Hypothalamus (tissue), 51 donors: ENCODE data around the gene MUS81.

Source experiments
- DNase-seq, 51 donors: peaks; one replicate each; lab custom pipeline; 2025; lab: John Stamatoyannopoulos, UW

Gene MUS81

DNA sequence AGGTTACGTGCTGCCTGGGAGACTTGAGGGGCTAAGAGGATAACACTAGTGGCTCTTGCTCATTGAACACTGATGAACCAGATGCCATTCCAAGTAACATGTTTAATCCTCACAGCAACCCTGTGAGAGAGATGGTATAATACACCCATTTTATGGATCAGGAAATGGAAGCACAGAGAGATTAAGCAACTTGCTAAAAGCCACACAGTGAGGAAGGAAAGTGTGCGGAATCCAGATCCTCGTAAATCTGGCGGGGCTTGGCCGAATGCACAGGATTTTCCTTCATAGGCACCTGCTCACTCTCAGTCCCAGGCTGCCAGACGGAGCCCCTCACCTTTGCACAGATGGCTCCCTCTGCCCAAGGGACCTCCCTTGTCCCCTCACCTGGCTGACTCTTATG is 47.6 kb downstream of the MUS81 start:
- no peak for DNase-seq

DNA sequence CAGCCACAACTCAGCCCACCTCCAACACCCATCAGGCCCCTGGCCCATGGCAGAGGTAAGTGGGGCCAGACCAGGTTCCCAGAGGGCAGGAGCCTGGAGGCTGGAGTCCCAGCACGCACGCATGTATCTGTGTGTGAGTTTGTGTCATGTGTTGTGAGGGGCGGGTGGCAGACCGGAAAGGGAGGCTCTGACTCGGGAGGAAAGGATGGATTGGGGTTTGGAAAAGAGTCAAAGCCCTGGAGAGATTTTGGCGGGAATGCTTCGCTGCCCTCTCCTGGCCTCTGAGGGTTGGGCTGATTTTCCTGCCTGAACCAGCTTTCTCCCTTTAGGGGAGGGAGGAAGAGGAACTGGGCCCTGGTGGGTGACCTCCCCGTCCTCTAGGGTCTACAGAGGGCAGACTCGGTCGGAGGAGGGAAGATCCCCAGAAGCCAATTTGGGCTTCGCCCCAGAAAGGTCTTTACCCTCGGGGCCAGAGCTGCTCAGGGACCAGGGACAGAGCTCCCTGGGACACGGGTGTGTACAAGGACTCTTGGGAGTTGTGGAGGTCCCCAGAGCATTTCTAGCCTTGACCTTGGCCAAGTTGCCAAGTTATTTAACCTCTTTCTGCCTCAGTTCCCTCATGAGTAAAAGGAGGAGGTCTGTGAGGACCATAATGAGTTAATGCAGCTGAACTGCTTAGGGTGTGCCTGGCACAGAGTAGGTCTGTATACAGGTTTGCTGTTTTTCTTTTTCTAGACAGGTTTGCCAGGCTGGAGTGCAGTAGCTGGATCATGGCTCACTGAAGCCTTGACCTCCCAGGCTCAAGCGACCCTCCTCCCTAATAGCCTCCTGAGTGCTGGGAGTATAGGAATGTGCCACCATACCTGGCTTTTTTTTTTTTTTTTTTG is 51.7 kb downstream of the MUS81 start:
- DNase-seq = no peak

DNA sequence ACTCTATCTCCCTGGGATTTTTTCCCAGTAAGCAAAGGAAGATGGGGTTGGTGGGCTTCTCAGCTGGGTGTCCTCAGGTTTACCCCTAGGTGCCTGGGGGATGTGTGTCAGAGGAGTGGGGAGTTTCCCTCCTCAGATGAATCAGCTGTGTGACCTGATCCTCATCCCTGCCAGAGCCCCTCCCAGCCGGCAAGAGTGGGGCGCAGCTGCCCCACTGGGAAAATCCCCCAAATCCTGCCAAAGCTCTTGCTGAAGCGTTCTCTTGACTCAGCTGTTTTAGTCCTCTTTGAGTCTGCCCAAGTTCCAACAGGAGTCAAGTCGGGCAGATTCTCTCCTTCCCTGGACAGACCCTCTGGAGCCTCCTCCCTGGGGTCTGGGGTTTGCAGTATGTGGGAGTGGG is 52.6 kb downstream of the MUS81 start:
- DNase-seq = no peak

DNA sequence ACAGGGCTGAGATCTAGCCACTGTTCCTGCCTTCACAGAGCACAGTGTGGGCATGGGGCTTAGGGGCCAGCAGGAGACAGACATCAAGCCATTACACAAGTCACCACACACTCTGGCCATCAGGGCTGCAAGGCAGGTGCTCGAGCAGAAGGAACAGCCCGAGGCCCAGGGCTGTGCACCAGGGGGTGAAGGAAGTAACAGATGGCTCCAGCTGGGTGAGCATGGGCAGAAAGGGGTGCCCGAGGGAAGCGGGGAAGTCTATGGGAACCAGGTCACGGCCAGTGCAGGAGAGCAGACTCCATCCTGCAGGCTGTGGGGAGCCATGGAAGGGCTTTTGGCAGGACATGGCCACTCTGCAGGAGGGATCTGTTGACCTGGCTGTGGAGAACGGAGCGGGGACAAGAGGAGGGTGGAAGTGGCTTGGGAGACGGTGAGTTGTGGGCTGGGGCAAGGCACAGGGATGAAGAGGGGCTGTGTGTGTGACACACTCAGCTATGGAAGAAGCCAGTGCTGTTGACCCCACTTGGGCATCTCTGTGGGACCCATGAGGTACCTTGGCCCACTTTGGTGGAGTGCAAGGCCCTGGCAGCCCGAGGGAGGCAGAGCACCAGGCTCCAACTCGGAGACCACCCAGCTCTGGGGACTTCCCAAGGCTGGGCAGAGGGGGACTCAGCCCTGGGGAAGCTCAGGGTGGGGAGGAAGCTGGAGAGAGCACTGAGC is 55.0 kb downstream of the MUS81 start:
- no peak for DNase-seq

DNA sequence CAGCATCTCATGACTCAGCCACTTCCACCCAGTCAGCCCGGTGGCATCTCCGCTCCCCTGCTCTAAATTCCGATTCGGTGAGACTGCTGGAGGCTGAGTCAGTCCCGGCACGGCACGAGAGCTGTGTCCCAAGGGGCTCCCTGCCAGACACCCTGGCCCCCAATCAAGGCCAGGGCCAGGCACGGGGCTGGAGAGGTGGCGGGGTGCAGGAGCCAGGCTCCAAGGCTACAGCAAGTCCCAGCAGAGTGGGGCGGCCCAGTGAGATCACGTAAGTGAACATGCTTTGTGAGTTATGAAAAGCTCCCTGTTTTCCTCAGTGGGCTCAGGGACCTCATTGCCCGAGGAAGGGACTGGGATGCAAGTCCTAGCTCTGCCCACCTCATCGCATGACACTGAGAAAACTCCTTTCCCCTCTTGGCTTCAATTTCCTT is 55.6 kb downstream of the MUS81 start:
- peak in 15 of 51 donors; percentile 17 to 78 (median 35) for DNase-seq
